Upper lobe of right lung (tissue), 1 donor: Measurements from ENCODE around the gene PCSK2. TPM values are rescaled to one million over a fixed set of nuclear protein-coding genes. Genes with fewer than 3 reads are reported as not detected.

Experiments
- ATAC-seq: fragments of 200-7000 bp; cut with Tn5 transposase; one replicate; pipeline ENCODE4 v1.9.1; 2020; ENCODE audit warnings: mild to moderate bottlenecking, moderate library complexity
- DNase-seq: peaks from one replicate; pipeline ENCODE4 v3.0.0-alpha.2; 2020
- H3K27ac ChIP-seq: fragments of 200-600 bp; one replicate; pipeline ENCODE4 v1.8.0; 2022
- H3K27me3 ChIP-seq: fragments of 200-600 bp; one replicate; pipeline ENCODE4 v1.8.0; 2022; ENCODE audit warnings: mild to moderate bottlenecking
- H3K36me3 ChIP-seq: fragments of 200-600 bp; one replicate; pipeline ENCODE4 v1.8.0; 2022
- H3K4me1 ChIP-seq: fragments of 200-600 bp; one replicate; pipeline ENCODE4 v1.8.0; 2022
- H3K4me3 ChIP-seq: fragments of 200-600 bp; one replicate; pipeline ENCODE4 v1.8.0; 2022; ENCODE audit warnings: mild to moderate bottlenecking
- H3K9me3 ChIP-seq: fragments of 200-600 bp; one replicate; pipeline ENCODE4 v1.8.0; 2022
- CTCF ChIP-seq: fragments of 200-600 bp; IDR thresholded peaks from one replicate; pipeline ENCODE4 v1.8.0; 2022; ENCODE audit warnings: antibody characterized with exemption
- intact Hi-C: fragments of 100-400 bp; cut with DNase I; formaldehyde crosslinking; loops from one replicate; pipeline ENCODE4 v1.11.0; 2022
- total RNA-seq: library from RNA; stranded (reverse); fragmentation: NEBNext Ultra II Directional; extraction: Animal tissue kit (Norgen Biotek cat#: 25700); gene quantifications from one replicate; pipeline ENCODE4 v1.2.1, GENCODE V29; 2021
- donor health status: DM: no; HTN: yes; CAD: no; lungs with severe emphysema.

The PCSK2 gene
- total RNA-seq, 1 donor from 2014 or later = 17.7 TPM

GRCh38 chr20:17465236-17465635, 238.4 kb downstream of the PCSK2 start:
- DNase-seq = no peak
- no peaks in the 10 kb centered on the region for H3K36me3 ChIP-seq
- H3K9me3 ChIP-seq = no peaks in the 10 kb centered on the region
- no peaks in the 10 kb centered on the region for H3K4me1 ChIP-seq
- H3K27ac ChIP-seq = no peak overlapping the region
- no peak for TF ChIP-seq CTCF
- intact Hi-C loops = no loop called here
- H3K4me3 ChIP-seq = no peak overlapping the region
- H3K27me3 ChIP-seq = no peaks in the 10 kb centered on the region
- no peak for ATAC-seq

- Histone ChIP-seq H3K27me3 (no peaks in the 10 kb centered on the region), H3K27ac (no peak overlapping the region), H3K4me1 (no peaks in the 10 kb centered on the region), H3K9me3 (no peaks in the 10 kb centered on the region), H3K4me3 (no peak overlapping the region), H3K36me3 (no peaks in the 10 kb centered on the region)
- intact Hi-C loops = no loop called here
- DNase-seq = no peak
- TF ChIP-seq CTCF = no peak
- ATAC-seq = no peak
Measured at GRCh38 chr20:17466641-17467040, 239.8 kb downstream of the PCSK2 start.

- intact Hi-C loops = no loop called here
- Histone ChIP-seq H3K9me3 (no peaks in the 10 kb centered on the region), H3K27me3 (no peaks in the 10 kb centered on the region), H3K27ac (no peak overlapping the region), H3K4me1 (no peaks in the 10 kb centered on the region), H3K4me3 (no peak overlapping the region), H3K36me3 (no peaks in the 10 kb centered on the region)
- no peak for ATAC-seq
- DNase-seq = no peak
- TF ChIP-seq CTCF = no peak
Measured at GRCh38 chr20:17467120-17467655, 240.3 kb downstream of the PCSK2 start.

- TF ChIP-seq CTCF = no peak
- intact Hi-C loops = no loop called here
- Histone ChIP-seq H3K4me3 (no peak overlapping the region), H3K27me3 (no peaks in the 10 kb centered on the region), H3K36me3 (no peaks in the 10 kb centered on the region), H3K27ac (no peak overlapping the region), H3K4me1 (no peaks in the 10 kb centered on the region), H3K9me3 (no peaks in the 10 kb centered on the region)
- DNase-seq (no peak), ATAC-seq (no peak)
Measured at GRCh38 chr20:17468073-17468840, 241.4 kb downstream of the PCSK2 start.

GRCh38 chr20:17469246-17470030, 242.6 kb downstream of the PCSK2 start:
- Histone ChIP-seq H3K27me3 (no peaks in the 10 kb centered on the region), H3K36me3 (no peaks in the 10 kb centered on the region), H3K27ac (no peak overlapping the region), H3K9me3 (no peaks in the 10 kb centered on the region), H3K4me1 (no peaks in the 10 kb centered on the region), H3K4me3 (no peak overlapping the region)
- ATAC-seq (no peak), DNase-seq (no peak)
- TF ChIP-seq CTCF = no peak
- intact Hi-C loops = no loop called here
